Muscle layer of colon (tissue), 2 donors: ENCODE results near the gene NFIB.

ENCODE experiments used
- H3K27ac ChIP-seq: one replicate; pipeline ENCODE4 v1.7.0; 2013; ENCODE audit warnings: low read depth, mild to moderate bottlenecking, low read length, moderate library complexity
- H3K27me3 ChIP-seq, 2 donors: one replicate each; pipeline ENCODE4 v1.7.0; 2013; ENCODE audit warnings: low read length in 2 of 2, mild to moderate bottlenecking in 2 of 2; ENCODE audit not compliant: insufficient read depth in 2 of 2, control insufficient read depth in 1 of 2
- H3K36me3 ChIP-seq: one replicate; pipeline ENCODE4 v1.7.0; 2013; ENCODE audit warnings: mild to moderate bottlenecking, low read length; ENCODE audit not compliant: insufficient read depth
- H3K4me1 ChIP-seq: one replicate; pipeline ENCODE4 v1.7.0; 2013; ENCODE audit warnings: mild to moderate bottlenecking, low read length; ENCODE audit not compliant: insufficient read depth
- H3K4me3 ChIP-seq, 2 donors: one replicate each; pipeline ENCODE4 v1.7.0; 2013; ENCODE audit warnings: low read length in 2 of 2, low read depth in 1 of 2, mild to moderate bottlenecking in 1 of 2, moderate library complexity in 1 of 2
- H3K9ac ChIP-seq: one replicate; pipeline ENCODE4 v1.7.0; 2013; ENCODE audit warnings: low read length
- H3K9me3 ChIP-seq: one replicate; pipeline ENCODE4 v1.7.0; 2013; ENCODE audit warnings: mild to moderate bottlenecking, low read length
- donor health status: abdominal sarcoma.
- donor health status: Adenocarcinoma of cecum.

NFIB gene

GRCh38 chr9:14343261-14344031 is 29.5 kb upstream of the NFIB start:
- H3K4me1 ChIP-seq = peaks cover 42% of the 10 kb centered on the region
- H3K27me3 ChIP-seq = peaks cover 43 to 51% of the 10 kb centered on the region in 2 donors
- H3K9me3 ChIP-seq = peaks cover 3% of the 10 kb centered on the region
- peak overlapping the region; percentile 17 for H3K27ac ChIP-seq
- peak overlapping the region in 1 of 2 donors; percentile 15 for H3K4me3 ChIP-seq
- H3K9ac ChIP-seq = no peak overlapping the region
- H3K36me3 ChIP-seq = no peaks in the 10 kb centered on the region

- no peak overlapping the region for H3K9ac ChIP-seq
These were observed 28.8 kb upstream of the NFIB start for GRCh38 chr9:14342736-14343135.

GRCh38 chr9:14341437-14342122 is 27.6 kb upstream of the NFIB start:
- Histone ChIP-seq H3K9ac (no peak overlapping the region), H3K4me3 (no peak overlapping the region), H3K27ac (no peak overlapping the region), H3K9me3 (peaks cover 2% of the 10 kb centered on the region), H3K27me3 (peaks cover 27 to 32% of the 10 kb centered on the region in 2 donors), H3K4me1 (peaks cover 23% of the 10 kb centered on the region), H3K36me3 (no peaks in the 10 kb centered on the region)

More at GRCh38 chr9:14342736-14343135, 28.8 kb upstream of the NFIB start:
- peaks cover 35% of the 10 kb centered on the region for H3K4me1 ChIP-seq
- no peak overlapping the region for H3K4me3 ChIP-seq
- no peak overlapping the region for H3K27ac ChIP-seq
- H3K36me3 ChIP-seq = no peaks in the 10 kb centered on the region
- H3K27me3 ChIP-seq = peaks cover 36 to 44% of the 10 kb centered on the region in 2 donors
- peaks cover 3% of the 10 kb centered on the region for H3K9me3 ChIP-seq

GRCh38 chr9:14340994-14341393 is 27.1 kb upstream of the NFIB start:
- Histone ChIP-seq H3K27me3 (peaks cover 22 to 26% of the 10 kb centered on the region in 2 donors), H3K9me3 (no peaks in the 10 kb centered on the region), H3K4me3 (no peak overlapping the region), H3K4me1 (peaks cover 18% of the 10 kb centered on the region), H3K9ac (no peak overlapping the region), H3K27ac (no peak overlapping the region), H3K36me3 (no peaks in the 10 kb centered on the region)

- peaks cover 16 to 20% of the 10 kb centered on the region in 2 donors for H3K27me3 ChIP-seq
- no peak overlapping the region for H3K27ac ChIP-seq
- H3K4me1 ChIP-seq = peaks cover 15% of the 10 kb centered on the region
- no peaks in the 10 kb centered on the region for H3K9me3 ChIP-seq
- H3K36me3 ChIP-seq = no peaks in the 10 kb centered on the region
- H3K4me3 ChIP-seq = no peak overlapping the region
- H3K9ac ChIP-seq = no peak overlapping the region
These were observed 26.4 kb upstream of the NFIB start for GRCh38 chr9:14340219-14340873.

GRCh38 chr9:14339746-14340145 is 25.8 kb upstream of the NFIB start:
- H3K9ac ChIP-seq = no peak overlapping the region
- peaks cover 11% of the 10 kb centered on the region for H3K4me1 ChIP-seq
- no peaks in the 10 kb centered on the region for H3K9me3 ChIP-seq
- H3K36me3 ChIP-seq = no peaks in the 10 kb centered on the region
- no peak overlapping the region for H3K27ac ChIP-seq
- H3K27me3 ChIP-seq = peaks cover 10 to 14% of the 10 kb centered on the region in 2 donors
- H3K4me3 ChIP-seq = no peak overlapping the region

GRCh38 chr9:14337615-14338014 is 23.7 kb upstream of the NFIB start:
- H3K4me3 ChIP-seq = no peak overlapping the region
- H3K27me3 ChIP-seq = no peaks in the 10 kb centered on the region
- no peaks in the 10 kb centered on the region for H3K9me3 ChIP-seq
- no peaks in the 10 kb centered on the region for H3K36me3 ChIP-seq
- no peak overlapping the region for H3K9ac ChIP-seq
- H3K27ac ChIP-seq = no peak overlapping the region
- peaks cover 7% of the 10 kb centered on the region for H3K4me1 ChIP-seq

- no peak overlapping the region for H3K27ac ChIP-seq
- H3K9ac ChIP-seq = no peak overlapping the region
- H3K4me3 ChIP-seq = no peak overlapping the region
- H3K9me3 ChIP-seq = no peaks in the 10 kb centered on the region
- H3K4me1 ChIP-seq = peaks cover 4% of the 10 kb centered on the region
- H3K27me3 ChIP-seq = no peaks in the 10 kb centered on the region
- H3K36me3 ChIP-seq = no peaks in the 10 kb centered on the region
These were observed 22.3 kb upstream of the NFIB start for GRCh38 chr9:14336244-14336643.

- Histone ChIP-seq H3K9me3 (no peaks in the 10 kb centered on the region), H3K36me3 (no peaks in the 10 kb centered on the region), H3K9ac (no peak overlapping the region), H3K27me3 (no peaks in the 10 kb centered on the region), H3K4me1 (peaks cover 5% of the 10 kb centered on the region), H3K4me3 (no peak overlapping the region), H3K27ac (no peak overlapping the region)
These were observed 17.2 kb upstream of the NFIB start for GRCh38 chr9:14331120-14331519.

GRCh38 chr9:14327036-14327435 is 13.1 kb upstream of the NFIB start:
- Histone ChIP-seq H3K27ac (no peak overlapping the region), H3K9me3 (no peaks in the 10 kb centered on the region), H3K4me1 (peaks cover 8% of the 10 kb centered on the region), H3K36me3 (no peaks in the 10 kb centered on the region), H3K9ac (no peak overlapping the region), H3K27me3 (no peaks in the 10 kb centered on the region), H3K4me3 (no peak overlapping the region)

- no peak overlapping the region for H3K9ac ChIP-seq
- H3K9me3 ChIP-seq = no peaks in the 10 kb centered on the region
- no peaks in the 10 kb centered on the region for H3K36me3 ChIP-seq
- H3K27ac ChIP-seq = no peak overlapping the region
- H3K4me1 ChIP-seq = peaks cover 12% of the 10 kb centered on the region
- H3K27me3 ChIP-seq = no peaks in the 10 kb centered on the region
- H3K4me3 ChIP-seq = no peak overlapping the region
These were observed 12.4 kb upstream of the NFIB start for GRCh38 chr9:14326264-14326826.
